C4-2B (cell line): Measurements from ENCODE around the gene IFI6.
"Not testable (repeated sequence)": the region's sequence is repeated elsewhere in the genome, so short reads cannot be mapped to it uniquely, and the experiment has no call there.

Source experiments
- H3K27ac ChIP-seq: fragments of 450-650 bp; 2 replicates; pipeline ENCODE4 v1.5.1; 2017
- ZFX ChIP-seq: fragments of 450-650 bp; IDR thresholded peaks from 2 replicates; pipeline ENCODE4 v1.6.1; 2017
- TF ChIP-seq, protein P1 (sequence below): fragments of 450-650 bp; conservative IDR thresholded peaks from 2 replicates; pipeline ENCODE4 v1.5.1; 2017; ENCODE audit warnings: mild to moderate bottlenecking

Gene IFI6

DNA sequence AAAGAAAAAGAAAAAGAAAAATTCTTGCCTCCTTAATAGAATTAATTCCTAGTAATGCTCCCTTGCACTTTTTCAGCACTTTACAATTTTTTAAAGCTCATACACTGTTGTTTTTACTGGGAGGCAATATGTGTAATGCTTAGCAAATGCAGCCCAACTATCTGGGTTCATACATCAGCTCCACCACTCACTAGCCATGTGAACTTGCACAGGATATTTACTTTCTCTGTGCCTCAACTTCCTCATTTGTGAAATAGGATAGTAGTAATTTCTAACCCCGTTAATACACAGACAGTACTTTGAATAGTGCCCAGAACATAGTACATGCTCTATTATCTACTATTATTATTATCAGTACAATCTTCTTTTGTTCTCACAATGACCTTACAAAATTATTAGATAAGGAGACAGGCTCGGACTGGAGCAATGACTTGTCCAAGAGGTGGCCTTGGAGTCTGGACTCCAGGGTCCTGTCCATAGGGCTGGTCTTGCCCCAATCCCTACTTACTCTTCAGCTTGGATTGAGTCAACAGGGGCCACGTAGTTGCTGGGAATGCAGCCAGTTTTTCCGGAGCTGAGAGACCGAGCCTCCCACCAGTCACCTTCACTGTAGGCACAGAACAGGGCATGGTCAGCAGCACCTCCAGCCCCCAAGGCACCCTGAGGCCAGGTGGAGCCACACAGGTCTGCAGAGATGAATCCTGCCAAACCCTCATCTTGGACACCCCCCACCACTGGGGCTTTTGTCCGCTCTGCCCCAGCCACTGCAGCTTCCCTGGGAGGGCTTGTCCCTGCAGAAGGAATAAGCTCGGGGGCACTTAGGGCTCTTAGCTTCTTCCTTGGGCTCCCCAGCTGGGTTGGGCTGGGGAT, 50.7 kb downstream of the IFI6 start:
- TF ChIP-seq, protein P1, sequence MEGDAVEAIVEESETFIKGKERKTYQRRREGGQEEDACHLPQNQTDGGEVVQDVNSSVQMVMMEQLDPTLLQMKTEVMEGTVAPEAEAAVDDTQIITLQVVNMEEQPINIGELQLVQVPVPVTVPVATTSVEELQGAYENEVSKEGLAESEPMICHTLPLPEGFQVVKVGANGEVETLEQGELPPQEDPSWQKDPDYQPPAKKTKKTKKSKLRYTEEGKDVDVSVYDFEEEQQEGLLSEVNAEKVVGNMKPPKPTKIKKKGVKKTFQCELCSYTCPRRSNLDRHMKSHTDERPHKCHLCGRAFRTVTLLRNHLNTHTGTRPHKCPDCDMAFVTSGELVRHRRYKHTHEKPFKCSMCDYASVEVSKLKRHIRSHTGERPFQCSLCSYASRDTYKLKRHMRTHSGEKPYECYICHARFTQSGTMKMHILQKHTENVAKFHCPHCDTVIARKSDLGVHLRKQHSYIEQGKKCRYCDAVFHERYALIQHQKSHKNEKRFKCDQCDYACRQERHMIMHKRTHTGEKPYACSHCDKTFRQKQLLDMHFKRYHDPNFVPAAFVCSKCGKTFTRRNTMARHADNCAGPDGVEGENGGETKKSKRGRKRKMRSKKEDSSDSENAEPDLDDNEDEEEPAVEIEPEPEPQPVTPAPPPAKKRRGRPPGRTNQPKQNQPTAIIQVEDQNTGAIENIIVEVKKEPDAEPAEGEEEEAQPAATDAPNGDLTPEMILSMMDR = no peak
- no peak for TF ChIP-seq ZFX
- H3K27ac ChIP-seq = no peak overlapping the region

DNA sequence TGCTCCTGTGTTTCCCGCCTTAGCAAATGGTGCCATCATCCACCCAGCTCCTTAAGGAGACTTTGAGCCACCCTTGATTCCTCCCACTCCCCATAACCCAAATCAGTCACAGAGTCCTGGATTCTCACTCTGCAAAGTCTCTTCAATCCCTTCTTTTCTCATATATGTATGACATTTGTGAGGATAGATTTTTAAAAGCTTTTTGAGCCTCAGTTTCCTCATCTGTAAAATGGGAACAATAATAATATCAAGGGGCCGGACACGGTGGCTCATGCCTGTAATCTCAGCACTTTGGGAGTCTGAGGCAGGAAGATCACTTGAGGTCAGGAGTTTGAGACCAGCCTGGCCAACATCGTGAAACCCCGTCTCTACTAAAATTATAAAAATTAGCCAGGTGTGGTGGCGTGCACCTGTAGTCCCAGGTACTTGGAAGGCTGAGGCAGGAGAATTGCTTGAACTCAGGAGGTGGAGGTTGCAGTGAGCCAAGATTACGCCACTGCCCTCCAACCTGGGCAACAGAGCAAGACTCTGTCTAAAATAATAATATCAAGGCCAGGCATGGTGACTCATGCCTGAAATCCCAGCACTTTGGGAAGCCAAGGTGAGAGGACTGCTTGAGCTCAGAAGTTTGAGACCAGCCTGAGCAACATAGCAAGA, 52.1 kb downstream of the IFI6 start:
- H3K27ac ChIP-seq = not testable (repeated sequence)

DNA sequence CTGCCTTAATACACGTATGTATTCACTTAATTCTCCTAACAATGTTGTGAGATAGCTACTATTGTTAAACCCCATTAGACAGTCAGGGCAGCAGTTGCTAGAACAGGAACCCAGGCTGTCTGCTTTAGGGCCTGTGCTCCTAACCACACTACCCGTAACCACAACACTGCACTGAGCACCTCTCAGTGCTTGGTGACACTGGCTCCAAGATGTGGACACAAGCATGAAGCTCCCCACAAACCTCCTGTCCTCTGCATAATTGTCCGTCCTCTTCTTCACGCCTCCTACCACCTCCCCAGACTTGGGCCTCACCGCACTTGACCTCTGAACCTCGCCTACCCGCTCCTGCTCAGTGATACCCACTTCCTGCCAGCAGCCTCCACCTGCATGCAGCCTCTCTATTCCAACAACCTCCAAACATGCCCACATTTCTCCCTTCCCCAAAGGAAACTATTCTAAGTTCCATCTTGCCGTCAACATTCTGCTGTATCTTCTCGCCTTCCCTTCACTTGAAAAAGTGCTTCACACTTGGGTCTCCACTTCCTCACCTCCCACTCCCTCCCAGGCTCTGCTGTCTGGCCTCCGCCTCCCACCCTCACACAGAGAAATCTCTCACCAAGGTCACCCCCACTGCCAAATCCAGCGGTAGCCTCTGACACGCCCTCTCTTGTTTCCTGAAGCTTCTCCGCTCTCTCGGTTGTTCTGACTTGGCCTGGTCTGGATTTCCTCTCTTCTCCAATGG, 53.5 kb downstream of the IFI6 start:
- TF ChIP-seq, protein P1 = no peak
- no peak for TF ChIP-seq ZFX
- no peak overlapping the region for H3K27ac ChIP-seq

DNA sequence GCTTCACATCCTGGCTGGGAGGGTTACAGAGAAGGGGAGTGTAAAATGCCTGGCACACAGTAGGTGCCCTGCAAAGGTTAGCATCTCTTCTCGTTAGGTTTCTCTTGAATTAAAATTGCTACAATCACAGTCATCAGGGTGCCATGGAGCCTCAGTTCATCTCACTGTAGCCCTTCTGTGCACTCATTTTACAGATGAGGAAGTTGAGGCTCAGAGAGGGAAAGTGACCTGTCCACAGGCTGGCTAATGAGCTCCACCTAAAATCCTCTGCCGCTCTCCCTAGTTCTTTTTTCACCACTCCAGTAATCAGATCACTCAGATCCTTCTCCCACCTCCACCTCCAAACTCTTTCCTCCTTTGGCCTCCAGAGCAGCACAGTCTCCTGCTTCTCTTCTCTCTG, 54.6 kb downstream of the IFI6 start:
- no peak overlapping the region for H3K27ac ChIP-seq
- TF ChIP-seq, protein P1 = no peak
- TF ChIP-seq ZFX = no peak

DNA sequence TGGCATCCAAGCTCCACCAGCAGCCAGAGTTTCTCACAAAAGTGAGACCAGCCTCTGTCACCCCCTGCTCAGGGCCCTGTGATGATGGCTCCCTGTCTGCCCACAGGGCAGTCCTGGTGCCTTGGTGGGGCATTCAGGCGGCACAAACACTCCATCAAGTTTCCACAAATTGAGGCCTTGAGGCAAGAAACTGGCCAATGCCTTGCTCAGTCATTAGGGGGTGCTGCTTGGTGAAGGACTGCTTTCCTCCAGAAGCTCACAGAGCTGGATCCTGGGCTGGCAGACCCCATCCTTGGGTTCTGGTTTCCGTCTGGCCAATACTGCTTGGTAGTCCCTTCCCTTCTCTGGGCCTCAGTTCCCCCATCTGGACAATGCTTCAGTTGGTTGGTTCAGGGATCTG, 55.6 kb downstream of the IFI6 start:
- H3K27ac ChIP-seq = no peak overlapping the region
- TF ChIP-seq, protein P1 = no peak
- no peak for TF ChIP-seq ZFX
